H1 (cell line): Measurements from ENCODE around the gene SIPA1L3. TPM values are rescaled to one million over a fixed set of nuclear protein-coding genes. Genes with fewer than 3 reads are reported as not detected.

ENCODE experiments used
- CBX8 ChIP-seq: fragments of 300-800, 300-1000 bp; sonication (generic); IDR thresholded peaks from 2 replicates; pipeline ENCODE4 v1.7.1; 2016; ENCODE audit warnings: low read depth, low read length, borderline replicate concordance
- MAFK ChIP-seq: IDR thresholded peaks from 2 replicates; pipeline ENCODE4 v1.6.1; 2012; ENCODE audit warnings: low read depth, mild to moderate bottlenecking, improper control_type of control experiment, low read length
- SRF ChIP-seq: IDR thresholded peaks from 2 replicates; pipeline ENCODE4 v1.6.1; 2011; ENCODE audit warnings: mild to moderate bottlenecking, low read depth, low read length, moderate library complexity
- polyA plus RNA-seq, 7 experiments: library from polyadenylated mRNA; depleted of rRNA in 3 of 7; stranded (reverse) in 5 of 7; unstranded in 2 of 7; fragments of >200 nt in 5 of 7; fragments of 200-250 nt in 2 of 7; gene quantifications; 1 replicate in 5 of 7; 2 replicates in 1 of 7; 4 replicates in 1 of 7; pipeline versions ENCODE4 v1.2.1 to v1.2.3, GENCODE V29; 2011 to 2013; ENCODE audit warnings: missing spikeins in 2 of 7, mixed read lengths in 2 of 7
- total RNA-seq: library from RNA; stranded (reverse); fragmentation: NEBNext Ultra II Directional; extraction: Animal tissue kit (Norgen Biotek cat#: 25700); gene quantifications from 2 replicates; pipeline ENCODE4 v1.2.1, GENCODE V29; 2021
- TF ChIP-seq, protein P1 (sequence below): IDR thresholded peaks from 2 replicates; pipeline ENCODE4 v1.6.1; 2012; ENCODE audit warnings: inconsistent platforms

SIPA1L3 gene
- total and polyA plus RNA-seq, 2 of the 8 experiments (the other 6 are each of a cell fraction or from before 2014, with no cell fraction given), result 15.0 to 54.9 TPM

DNA sequence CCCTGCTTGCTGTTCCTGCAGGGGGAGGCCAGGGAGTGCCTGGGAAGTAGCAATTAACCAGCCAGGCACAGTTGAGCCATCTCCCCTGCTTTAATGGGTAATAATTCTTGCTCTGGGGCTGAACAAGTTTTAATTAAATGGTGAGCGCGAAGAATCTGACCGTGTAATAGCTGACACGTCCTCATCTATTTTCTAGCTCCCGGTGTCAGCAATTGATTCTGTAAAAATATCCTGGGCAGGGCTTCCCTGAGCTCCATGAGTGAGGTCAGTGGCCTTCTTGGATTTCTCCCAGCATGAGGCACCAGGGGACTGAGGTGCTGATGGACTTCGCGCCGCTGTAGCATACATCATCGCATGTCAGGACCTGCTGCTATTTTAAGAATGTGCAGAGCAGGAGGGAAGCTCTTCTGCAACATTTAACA lies 26.9 kb downstream of the SIPA1L3 start (continued):
- no peak for TF ChIP-seq CBX8
- no peak for TF ChIP-seq SRF
- TF ChIP-seq MAFK, result no peak
- TF ChIP-seq, protein P1, sequence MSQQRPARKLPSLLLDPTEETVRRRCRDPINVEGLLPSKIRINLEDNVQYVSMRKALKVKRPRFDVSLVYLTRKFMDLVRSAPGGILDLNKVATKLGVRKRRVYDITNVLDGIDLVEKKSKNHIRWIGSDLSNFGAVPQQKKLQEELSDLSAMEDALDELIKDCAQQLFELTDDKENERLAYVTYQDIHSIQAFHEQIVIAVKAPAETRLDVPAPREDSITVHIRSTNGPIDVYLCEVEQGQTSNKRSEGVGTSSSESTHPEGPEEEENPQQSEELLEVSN, result no peak
